ENCODE measurements around the gene GM2A.

GM2A gene

GRCh38 chr5:151214614-151215545 is 38.1 kb upstream of the GM2A start:
- TF ChIP-seq EZH2 (IDR thresholded peaks at IDR 0.05; ENCODE audit: borderline replicate concordance, low read length): no peak
- TF ChIP-seq CTCF (IDR thresholded peaks at IDR 0.05; ENCODE audit: low read length): no peak
- H3K9me2 ChIP-seq (ENCODE audit: low read depth, low read length): no peaks in the 10 kb centered on the region
- no peak overlapping the region for H2AFZ ChIP-seq (ENCODE audit: low read length)
- H3K79me2 ChIP-seq (ENCODE audit: insufficient read depth, low read length): peaks cover 46% of the 10 kb centered on the region
- H3K9ac ChIP-seq (ENCODE audit: low read length): peak overlapping the region; percentile 84
- peaks cover 98% of the 10 kb centered on the region for H3K4me1 ChIP-seq (ENCODE audit: insufficient read depth, low read length, severe bottlenecking)
- no peaks in the 10 kb centered on the region for H4K20me1 ChIP-seq (ENCODE audit: insufficient read depth, low read length)
- H3K27ac ChIP-seq (ENCODE audit: low read depth, low read length, poor library complexity, severe bottlenecking): peak overlapping the region; percentile 98
- peak overlapping the region; percentile 62 for H3K4me3 ChIP-seq (ENCODE audit: low read depth, low read length, poor library complexity, severe bottlenecking)
- peaks cover 63% of the 10 kb centered on the region for H3K36me3 ChIP-seq (ENCODE audit: insufficient read depth, low read length)
- H3K27me3 ChIP-seq (ENCODE audit: insufficient read depth, low read length): no peaks in the 10 kb centered on the region
- no peaks in the 10 kb centered on the region for H3K9me3 ChIP-seq (ENCODE audit: low read length)
- peaks cover 13% of the 10 kb centered on the region for H3F3A ChIP-seq (ENCODE audit: insufficient read depth, low read length)
- peak overlapping the region; percentile 80 for H3K4me2 ChIP-seq (ENCODE audit: low read length)

- H3K4me1 ChIP-seq (ENCODE audit: insufficient read depth, low read length, severe bottlenecking): peaks cover 98% of the 10 kb centered on the region
- peaks cover 13% of the 10 kb centered on the region for H3F3A ChIP-seq (ENCODE audit: insufficient read depth, low read length)
- H3K27me3 ChIP-seq (ENCODE audit: insufficient read depth, low read length): no peaks in the 10 kb centered on the region
- H3K36me3 ChIP-seq (ENCODE audit: insufficient read depth, low read length): peaks cover 69% of the 10 kb centered on the region
- TF ChIP-seq CTCF (IDR thresholded peaks at IDR 0.05; ENCODE audit: low read length) (no peak), EZH2 (IDR thresholded peaks at IDR 0.05; ENCODE audit: borderline replicate concordance, low read length) (no peak)
- H3K79me2 ChIP-seq (ENCODE audit: insufficient read depth, low read length): peaks cover 50% of the 10 kb centered on the region
- H3K9me3 ChIP-seq (ENCODE audit: low read length): no peaks in the 10 kb centered on the region
- peak overlapping the region; percentile 80 for H3K4me2 ChIP-seq (ENCODE audit: low read length)
- H3K9me2 ChIP-seq (ENCODE audit: low read depth, low read length): no peaks in the 10 kb centered on the region
- H2AFZ ChIP-seq (ENCODE audit: low read length): no peak overlapping the region
- peak overlapping the region; percentile 62 for H3K4me3 ChIP-seq (ENCODE audit: low read depth, low read length, poor library complexity, severe bottlenecking)
- no peaks in the 10 kb centered on the region for H4K20me1 ChIP-seq (ENCODE audit: insufficient read depth, low read length)
- peak overlapping the region; percentile 84 for H3K9ac ChIP-seq (ENCODE audit: low read length)
- peak overlapping the region; percentile 98 for H3K27ac ChIP-seq (ENCODE audit: low read depth, low read length, poor library complexity, severe bottlenecking)
Observed at GRCh38 chr5:151215546-151215880, 37.5 kb upstream of the GM2A start.

DNA sequence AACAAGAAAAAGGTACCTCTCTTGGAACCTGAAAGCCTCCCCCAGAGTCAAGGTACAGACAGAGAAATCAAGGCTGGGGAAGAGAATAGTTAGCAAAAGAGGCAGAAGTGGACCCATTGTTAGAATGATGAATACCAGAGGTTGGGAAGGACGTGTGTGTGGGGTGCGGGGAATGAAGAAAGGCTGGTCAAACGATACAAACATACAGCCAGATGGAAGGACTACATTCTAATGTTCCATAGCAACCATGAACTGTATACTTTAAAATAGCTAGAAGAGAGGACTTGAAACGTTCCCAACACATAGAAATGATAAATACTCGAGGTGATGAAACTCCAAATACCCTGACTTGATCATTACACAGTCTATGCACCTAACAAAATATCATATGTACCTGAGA is 36.2 kb upstream of the GM2A start:
- Histone ChIP-seq H3K4me3 (ENCODE audit: low read depth, low read length, poor library complexity, severe bottlenecking) (peak overlapping the region; percentile 62), H3K9ac (ENCODE audit: low read length) (peak overlapping the region; percentile 84), H2AFZ (ENCODE audit: low read length) (no peak overlapping the region), H3K9me2 (ENCODE audit: low read depth, low read length) (no peaks in the 10 kb centered on the region), H3F3A (ENCODE audit: insufficient read depth, low read length) (peaks cover 13% of the 10 kb centered on the region), H3K9me3 (ENCODE audit: low read length) (no peaks in the 10 kb centered on the region), H3K4me2 (ENCODE audit: low read length) (peak overlapping the region; percentile 80), H3K36me3 (ENCODE audit: insufficient read depth, low read length) (peaks cover 82% of the 10 kb centered on the region), H4K20me1 (ENCODE audit: insufficient read depth, low read length) (no peaks in the 10 kb centered on the region), H3K27ac (ENCODE audit: low read depth, low read length, poor library complexity, severe bottlenecking) (peak overlapping the region; percentile 98), H3K4me1 (ENCODE audit: insufficient read depth, low read length, severe bottlenecking) (peaks cover 98% of the 10 kb centered on the region), H3K79me2 (ENCODE audit: insufficient read depth, low read length) (peaks cover 62% of the 10 kb centered on the region), H3K27me3 (ENCODE audit: insufficient read depth, low read length) (no peaks in the 10 kb centered on the region)
- no peak for TF ChIP-seq CTCF (IDR thresholded peaks at IDR 0.05; ENCODE audit: low read length)
- no peak for TF ChIP-seq EZH2 (IDR thresholded peaks at IDR 0.05; ENCODE audit: borderline replicate concordance, low read length)
